Dermis microvascular lymphatic vessel endothelial cell (primary cell): Measurements from ENCODE around the gene SEMA3A. TPM values are rescaled to one million over a fixed set of nuclear protein-coding genes. Genes with fewer than 3 reads are reported as not detected.
A peak's percentile ranks its signal among the peaks of the same experiment; 100 is the strongest.

Experiments
- DNase-seq, 2 donors: peaks; one replicate each; pipeline versions ENCODE4 v3.0.0 to v3.0.0-alpha.2; 2010; ENCODE audit warnings: low read depth in 2 of 2
- total RNA-seq: library from RNA; depleted of rRNA; stranded (reverse); fragments of >200 nt; gene quantifications from 2 replicates; pipeline ENCODE4 v1.2.1, GENCODE V29; 2014

The SEMA3A gene
- total RNA-seq, 1 donor from 2014 or later, result 35.0 TPM

DNA sequence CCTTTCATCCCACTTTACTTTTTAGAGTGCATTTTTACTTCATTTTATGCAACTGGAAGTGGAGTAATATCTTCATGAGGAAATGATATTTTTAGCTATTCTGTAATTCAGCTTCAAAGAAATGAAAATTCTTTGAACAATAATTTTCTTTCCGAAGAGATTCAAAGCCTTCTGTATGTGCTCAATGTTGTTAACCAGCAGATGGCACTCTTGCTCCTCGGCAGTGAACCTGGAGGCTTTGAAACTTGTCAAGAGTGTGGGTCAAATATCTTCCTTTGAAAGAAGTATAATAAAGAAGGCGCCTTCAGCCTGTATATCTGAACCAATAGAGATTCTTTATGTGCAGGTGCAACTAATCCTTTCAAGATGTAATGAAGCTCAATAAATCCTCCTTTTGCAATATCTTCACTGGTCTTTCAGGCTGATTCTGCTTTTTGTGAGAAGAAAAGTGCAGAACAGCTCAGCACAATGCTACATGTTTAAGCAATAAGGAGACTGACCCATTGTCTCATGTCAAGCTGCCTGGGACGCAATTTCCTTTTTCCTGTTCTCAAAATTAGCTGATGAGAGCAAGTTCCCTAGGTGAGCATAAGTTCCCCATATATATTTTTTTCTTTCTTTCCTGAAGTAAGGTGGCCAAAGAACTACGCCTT, 258.4 kb downstream of the SEMA3A start:
- peak; percentile 65 to 79 for DNase-seq

DNA sequence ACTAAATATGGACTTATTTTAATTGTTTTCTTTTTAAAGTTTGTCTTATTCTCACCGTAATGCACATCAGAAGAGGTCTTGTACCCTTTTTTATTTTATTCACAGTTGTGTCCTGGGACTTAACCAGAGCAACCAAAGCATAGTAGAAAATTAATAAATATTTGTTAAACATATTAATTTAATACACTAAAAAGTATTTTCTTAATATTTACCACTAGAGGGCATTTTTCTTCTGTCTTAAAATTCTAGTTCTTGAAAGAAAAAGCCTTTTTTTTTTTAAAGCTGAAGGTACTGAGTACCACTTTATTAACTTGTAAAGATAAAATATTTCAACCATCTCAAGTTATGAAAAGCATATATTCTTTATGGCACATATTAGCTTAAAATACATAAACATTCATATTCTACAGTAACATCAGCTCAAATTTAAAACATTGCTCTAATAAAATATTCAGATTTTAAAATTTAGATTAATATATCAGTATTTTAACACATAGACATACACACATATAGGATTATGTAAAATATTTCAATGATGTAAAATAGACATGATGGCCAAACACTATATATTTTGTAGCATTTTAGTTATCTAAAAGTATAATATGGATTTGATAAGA, 260.4 kb downstream of the SEMA3A start:
- DNase-seq, result no peak

DNA sequence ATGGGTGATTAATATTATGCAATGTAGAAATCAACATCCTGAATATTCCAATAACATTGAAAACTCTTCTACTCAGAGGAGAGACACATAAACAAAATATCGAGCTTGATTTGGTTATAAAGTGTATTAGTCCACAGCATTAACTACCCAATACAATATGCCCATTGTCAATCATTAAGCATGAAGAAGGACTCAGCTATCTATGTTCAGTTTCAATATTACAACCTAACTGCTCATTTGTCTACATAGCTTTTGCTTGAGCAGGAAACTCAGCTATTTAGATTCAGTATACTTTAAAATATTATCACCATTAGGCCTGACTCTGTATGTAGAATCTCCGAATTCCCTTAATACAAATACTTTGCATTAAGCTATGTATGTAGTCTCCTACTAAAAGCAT, 262.6 kb downstream of the SEMA3A start:
- no peak for DNase-seq

DNA sequence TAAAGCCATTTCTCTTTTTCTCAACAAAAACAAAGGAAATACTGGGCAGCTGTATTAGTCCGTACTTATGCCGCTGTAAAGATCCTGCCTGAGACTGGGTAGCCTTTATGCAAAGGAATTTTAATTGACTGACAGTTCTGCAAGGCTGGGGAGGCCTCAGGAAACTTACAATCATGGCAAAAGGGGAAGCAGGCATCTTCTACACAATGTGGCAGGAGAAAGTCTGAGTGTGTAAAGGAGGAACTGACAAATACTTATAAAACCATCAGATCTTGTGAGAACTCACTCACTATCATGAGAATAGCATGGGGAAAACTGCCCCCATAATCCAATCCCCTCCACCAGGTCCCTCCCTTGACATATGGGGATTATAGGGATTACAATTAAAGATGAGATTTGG, 264.3 kb downstream of the SEMA3A start:
- no peak for DNase-seq

DNA sequence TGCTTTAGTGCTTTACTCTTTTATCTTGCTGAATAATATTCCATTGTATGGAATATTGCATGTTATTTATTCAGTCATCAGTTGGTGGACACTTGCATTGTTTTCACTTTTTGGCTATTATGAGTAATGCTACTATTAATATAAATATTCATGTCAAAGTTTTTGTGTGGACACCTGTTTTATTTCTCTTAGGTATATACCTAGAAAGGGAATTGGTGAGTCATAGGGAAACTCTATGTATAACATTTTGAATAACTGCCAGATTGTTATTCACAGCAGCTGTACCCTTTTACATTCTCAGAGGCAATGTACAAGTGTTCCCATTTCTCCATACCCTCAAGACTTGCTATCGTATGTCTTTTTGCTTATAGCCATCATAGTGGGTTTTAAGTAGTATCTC, 268.7 kb downstream of the SEMA3A start:
- no peak for DNase-seq

DNA sequence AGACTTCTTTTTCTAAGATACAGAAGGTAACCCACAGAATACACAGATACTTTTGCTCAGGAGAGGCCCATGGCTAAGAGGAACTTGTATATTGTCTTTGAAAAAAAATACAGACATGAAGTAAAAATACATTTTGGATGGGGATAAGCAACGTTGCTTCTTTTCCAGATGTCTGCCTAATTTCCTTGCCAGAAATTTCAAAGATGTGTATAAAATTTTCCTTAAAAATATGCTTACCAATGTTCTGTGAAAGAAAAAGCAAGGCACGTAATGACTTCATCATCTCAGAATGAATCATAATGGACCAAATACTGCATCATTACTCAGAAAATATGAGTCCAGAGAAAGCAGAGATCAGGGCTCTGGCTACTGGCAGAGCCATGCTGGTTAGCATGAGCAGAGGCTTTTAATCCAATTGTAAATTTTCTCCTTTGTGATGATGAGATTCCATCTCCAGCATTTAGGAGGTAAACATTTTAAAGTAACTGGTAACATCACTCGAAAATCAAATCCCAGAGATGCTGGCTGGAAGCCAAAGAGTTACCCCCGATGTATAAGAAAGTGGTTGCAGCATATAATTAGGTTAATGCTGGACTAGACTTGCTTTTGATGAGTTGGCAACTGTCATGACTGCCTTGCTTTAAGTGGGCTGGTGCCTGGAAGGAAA, 272.5 kb downstream of the SEMA3A start:
- DNase-seq, result no peak

DNA sequence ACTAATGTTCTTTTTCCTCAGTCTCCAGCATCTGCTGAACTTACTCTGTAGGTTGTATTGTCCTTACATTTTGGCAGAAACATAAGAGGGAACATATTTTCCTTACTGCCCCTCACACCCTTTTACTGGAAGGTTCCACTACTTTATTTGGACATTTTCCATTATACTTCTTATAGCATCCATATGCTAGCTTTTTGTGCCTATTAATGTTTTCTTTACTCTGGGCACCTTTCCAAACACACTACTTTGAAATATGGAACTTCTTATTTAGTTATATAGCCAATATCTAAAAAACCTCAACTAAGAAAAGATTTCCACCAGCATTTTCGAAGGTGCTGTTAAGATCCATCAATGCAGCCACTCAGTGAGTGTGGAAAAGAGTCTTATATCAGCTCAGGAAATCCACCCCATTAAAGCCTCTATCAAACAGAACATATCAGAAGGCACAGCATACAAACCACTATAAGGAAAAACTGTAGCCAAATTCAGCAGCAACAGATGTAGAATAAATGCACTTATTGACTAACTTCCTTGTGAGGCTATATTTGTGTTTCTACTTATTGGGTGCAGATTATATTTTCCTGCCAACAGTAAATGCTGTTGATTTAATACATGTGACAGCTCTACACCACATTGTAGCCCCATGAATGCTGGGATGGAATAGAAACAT, 273.2 kb downstream of the SEMA3A start:
- no peak for DNase-seq

DNA sequence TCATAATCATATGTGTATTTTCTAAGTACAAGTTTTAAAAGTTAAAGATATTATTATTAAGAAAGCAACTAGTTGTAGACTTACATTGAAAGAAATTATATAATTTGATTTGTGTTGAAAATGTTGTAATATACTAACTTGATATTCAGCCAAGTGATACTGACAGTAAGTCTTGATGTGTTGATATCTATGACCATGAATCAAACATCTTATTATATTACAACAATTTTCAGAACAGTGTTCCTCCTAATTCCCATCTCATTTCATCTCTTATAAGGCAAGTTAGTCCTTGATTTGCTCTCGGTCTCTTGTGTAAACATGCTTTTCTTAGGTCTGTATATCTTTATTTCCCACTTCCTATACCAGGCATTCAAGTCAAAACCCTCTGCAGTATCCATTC, 276.4 kb downstream of the SEMA3A start:
- no peak for DNase-seq

DNA sequence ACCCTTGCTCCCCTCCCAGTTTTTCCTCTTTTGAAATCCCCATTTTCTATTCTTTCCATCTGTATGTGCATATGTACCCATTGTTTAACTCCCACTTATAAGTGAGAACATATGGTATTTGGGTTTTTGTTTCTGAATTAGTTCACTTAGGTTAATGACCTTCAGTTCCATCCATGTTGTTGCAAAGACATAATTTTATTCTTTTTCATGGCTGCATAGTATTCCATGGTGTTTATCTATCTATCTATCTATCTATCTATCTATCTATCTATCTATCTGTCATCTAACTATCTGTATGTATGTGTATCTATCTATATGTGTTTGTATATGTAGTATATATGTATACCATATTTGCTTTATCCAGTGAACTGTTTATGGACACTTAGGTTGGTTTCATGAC, 281.4 kb downstream of the SEMA3A start:
- DNase-seq, result no peak

DNA sequence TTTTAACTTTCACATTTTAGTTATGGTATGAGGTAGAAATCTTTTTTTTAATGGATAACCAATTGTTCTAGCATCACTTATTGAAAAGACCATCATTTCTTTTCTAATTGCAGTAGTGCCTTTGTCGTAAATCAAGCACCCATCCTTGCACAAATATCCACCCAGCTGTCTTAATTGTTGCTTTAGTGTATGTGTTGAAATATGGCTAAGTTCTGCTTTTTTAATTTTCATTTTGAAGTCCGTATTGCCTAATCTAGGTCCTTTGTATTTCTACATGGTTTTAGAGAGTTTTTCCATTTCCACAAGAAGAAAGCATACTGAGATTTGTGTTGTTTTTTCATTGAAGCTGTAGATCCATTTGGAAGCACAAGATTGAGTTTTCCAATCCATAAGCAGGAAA, 286.1 kb downstream of the SEMA3A start:
- no peak for DNase-seq
